Erythroblast (primary cell): ENCODE data around the gene BCAP31.

Experiments used
- GATA1 ChIP-seq: IDR thresholded peaks from 2 replicates; pipeline ENCODE4 v1.6.1; 2011; ENCODE audit warnings: low read depth, mild to moderate bottlenecking, control low read depth, low read length, moderate library complexity
- POLR2A ChIP-seq: IDR thresholded peaks from 2 replicates; pipeline ENCODE4 v1.6.1; 2011; ENCODE audit warnings: mild to moderate bottlenecking, low read length

GRCh38 chrX:153669901-153670731 is 54.1 kb downstream of the BCAP31 start:
- TF ChIP-seq POLR2A (no peak), GATA1 (no peak)
